Esophagus muscularis mucosa (tissue), 3 donors: ENCODE measurements around the gene FOXD4L6.
"Not testable (repeated sequence)": the region's sequence is repeated elsewhere in the genome, so short reads cannot be mapped to it uniquely, and the experiment has no call there.

ENCODE experiments used
- POLR2A ChIP-seq: fragments of 450-650 bp; IDR thresholded peaks from one replicate; pipeline ENCODE4 v1.6.1; 2017; ENCODE audit warnings: antibody characterized with exemption, moderate library complexity, mild to moderate bottlenecking, low read depth
- TF ChIP-seq, protein P1 (sequence below), 3 experiments: fragments of 200-600 bp in 2 of 3; fragments of 450-650 bp in 1 of 3; sonication (generic) in 2 of 3; IDR thresholded peaks; one replicate each; pipeline ENCODE4 v1.5.1; 2017 to 2019; ENCODE audit warnings: antibody characterized with exemption in 3 of 3, mild to moderate bottlenecking in 2 of 3, moderate library complexity in 1 of 3

- TF ChIP-seq, protein P1, sequence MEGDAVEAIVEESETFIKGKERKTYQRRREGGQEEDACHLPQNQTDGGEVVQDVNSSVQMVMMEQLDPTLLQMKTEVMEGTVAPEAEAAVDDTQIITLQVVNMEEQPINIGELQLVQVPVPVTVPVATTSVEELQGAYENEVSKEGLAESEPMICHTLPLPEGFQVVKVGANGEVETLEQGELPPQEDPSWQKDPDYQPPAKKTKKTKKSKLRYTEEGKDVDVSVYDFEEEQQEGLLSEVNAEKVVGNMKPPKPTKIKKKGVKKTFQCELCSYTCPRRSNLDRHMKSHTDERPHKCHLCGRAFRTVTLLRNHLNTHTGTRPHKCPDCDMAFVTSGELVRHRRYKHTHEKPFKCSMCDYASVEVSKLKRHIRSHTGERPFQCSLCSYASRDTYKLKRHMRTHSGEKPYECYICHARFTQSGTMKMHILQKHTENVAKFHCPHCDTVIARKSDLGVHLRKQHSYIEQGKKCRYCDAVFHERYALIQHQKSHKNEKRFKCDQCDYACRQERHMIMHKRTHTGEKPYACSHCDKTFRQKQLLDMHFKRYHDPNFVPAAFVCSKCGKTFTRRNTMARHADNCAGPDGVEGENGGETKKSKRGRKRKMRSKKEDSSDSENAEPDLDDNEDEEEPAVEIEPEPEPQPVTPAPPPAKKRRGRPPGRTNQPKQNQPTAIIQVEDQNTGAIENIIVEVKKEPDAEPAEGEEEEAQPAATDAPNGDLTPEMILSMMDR (IDR thresholded peaks at IDR 0.05): not testable (repeated sequence)
- TF ChIP-seq POLR2A: not testable (repeated sequence)
These were observed 46.5 kb upstream of the FOXD4L6 start for GRCh38 chr9:41174994-41175393.
